Measurements from ENCODE around the gene BCL11A.
"Not testable (repeated sequence)": the region's sequence is repeated elsewhere in the genome, so short reads cannot be mapped to it uniquely, and the experiment has no call there.

Gene BCL11A

DNA sequence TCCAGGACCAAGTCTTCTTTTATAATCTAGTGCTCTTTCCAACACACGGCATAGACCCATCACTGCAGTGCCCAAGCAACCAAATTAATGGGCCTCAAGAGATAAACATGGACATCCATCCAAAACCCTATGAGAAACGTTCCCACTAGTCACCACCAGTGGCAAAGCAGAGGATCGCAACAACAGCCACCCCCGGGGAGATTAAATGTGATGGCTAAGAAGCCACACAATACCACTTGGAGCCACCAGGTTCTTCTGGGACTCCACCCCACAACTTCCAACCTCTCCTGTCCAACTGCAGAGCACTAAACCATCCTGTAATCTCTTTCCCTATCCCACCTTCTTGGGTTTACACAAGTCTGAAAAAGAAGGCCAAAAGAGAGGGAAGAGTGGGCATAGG is 123.8 kb downstream of the BCL11A start:
- DNase-seq (ENCODE audit: low read depth) = no peak

- DNase-seq (ENCODE audit: low read depth) = no peak
These were observed 126.6 kb downstream of the BCL11A start for GRCh38 chr2:60426880-60427279.

DNA sequence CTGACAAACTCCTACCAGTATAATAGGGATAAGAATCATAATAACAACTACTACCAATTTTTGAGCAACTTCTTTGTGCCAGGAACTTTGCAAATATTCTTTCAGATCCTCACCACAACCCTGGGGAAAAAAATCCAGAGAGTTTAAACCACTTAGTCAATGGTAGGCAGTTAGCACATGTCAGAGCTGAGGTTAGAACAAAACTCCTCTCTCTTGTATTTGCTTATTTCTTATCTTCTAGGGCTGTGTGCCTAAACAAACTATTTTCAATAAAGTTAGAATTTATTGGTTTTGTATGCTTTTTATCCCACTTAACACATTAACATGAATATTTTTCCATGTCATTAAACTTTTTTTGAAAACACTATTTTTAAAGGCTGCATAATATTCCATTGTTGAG is 127.1 kb downstream of the BCL11A start:
- DNase-seq (ENCODE audit: low read depth) = no peak

DNA sequence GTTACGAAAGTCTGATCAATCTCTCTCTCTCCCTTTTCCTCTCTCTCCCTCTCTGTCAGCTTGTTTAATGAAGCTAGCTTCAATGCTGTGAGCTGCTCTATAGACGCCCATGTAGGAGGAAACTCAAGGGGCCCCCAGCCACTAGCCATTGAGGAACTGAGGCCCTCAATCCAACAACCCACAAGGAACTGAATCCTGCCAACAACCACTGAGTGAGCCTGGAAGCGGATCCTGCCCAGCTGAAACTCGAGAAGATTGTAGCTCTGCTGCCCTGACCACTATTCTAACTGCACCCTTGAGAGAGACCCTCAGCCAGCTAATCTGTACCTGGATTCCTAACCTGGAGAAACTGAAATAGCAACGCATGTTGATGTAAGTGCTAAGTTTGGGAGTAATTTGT is 129.2 kb downstream of the BCL11A start:
- DNase-seq (ENCODE audit: low read depth) = no peak

DNA sequence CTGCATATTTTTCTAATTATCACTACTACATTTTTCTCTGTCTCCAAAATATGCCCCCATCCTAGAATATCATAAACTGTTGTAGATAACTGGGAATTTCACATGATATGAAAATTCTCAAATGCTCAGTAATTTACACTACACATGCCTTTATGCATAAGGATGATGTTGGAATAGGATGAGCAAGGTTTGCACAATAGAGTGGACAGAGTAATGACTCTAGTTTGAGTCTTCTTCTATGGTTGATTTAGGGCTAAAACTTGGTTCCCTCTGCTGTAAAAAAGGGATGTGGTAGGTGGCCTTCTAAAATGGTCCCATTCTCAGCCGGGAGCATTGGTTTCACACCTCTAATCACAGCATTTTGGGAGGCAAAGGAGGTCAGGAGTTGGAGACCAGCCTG is 129.9 kb downstream of the BCL11A start:
- no peak for DNase-seq (ENCODE audit: low read depth)

- no peak for DNase-seq (ENCODE audit: low read depth)
These were observed 130.5 kb downstream of the BCL11A start for GRCh38 chr2:60422826-60423483.

DNA sequence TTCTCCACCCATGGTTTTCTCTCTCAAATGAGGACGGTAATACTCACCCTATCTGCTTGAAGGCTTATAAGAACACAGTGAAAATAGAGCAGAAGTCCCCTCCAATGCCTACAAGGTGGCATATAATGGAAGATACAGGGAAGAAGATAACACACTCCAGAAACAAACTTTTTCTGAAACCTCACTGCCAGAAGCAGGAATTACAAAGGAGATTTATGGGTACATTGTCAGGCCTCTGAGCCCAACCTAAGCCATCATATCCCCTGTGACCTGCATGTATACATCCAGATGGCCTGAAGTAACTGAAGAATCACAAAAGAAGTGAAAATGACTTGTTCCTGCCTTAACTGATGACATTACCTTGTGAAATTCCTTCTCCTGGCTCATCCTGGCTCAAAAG is 136.2 kb downstream of the BCL11A start:
- DNase-seq (ENCODE audit: low read depth) = not testable (repeated sequence)

DNA sequence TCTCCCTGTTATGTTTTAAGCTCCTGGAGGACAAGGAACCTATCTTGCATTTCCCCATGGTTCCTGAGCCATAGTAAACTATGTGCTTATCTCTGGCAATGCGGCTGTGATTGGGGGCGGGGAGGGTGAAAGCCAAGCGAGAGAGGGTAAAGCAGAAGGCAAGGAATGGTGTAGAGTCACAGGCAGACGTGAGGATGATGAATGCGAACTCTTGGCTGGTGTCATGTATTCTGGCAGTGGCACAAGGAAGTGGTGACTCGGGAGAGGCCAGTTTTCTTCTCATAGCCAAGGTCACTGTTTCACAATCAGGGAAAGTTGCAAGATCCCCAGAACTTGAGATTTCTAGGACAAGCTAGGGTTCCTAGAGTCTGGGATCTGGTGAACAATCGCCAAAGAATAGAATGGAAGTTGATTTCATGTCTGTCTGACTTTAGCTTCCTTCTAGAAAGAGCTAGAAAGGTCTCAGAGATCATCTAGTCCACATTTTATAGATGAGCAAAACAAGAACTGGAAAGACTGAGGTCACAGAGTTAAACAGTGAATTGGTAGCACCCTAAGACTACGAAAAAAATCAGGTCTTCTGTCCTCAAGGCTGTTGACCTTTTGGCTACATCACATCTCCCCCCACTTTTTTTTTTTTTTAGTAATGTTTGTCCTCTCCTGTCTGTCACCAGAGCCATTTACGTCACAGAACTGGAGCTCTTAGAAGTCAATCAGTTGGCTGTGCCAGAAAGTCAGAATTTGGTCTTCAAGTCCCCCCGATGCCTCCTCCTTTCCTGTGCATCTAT is 137.0 kb downstream of the BCL11A start:
- no peak for DNase-seq (ENCODE audit: low read depth)

DNA sequence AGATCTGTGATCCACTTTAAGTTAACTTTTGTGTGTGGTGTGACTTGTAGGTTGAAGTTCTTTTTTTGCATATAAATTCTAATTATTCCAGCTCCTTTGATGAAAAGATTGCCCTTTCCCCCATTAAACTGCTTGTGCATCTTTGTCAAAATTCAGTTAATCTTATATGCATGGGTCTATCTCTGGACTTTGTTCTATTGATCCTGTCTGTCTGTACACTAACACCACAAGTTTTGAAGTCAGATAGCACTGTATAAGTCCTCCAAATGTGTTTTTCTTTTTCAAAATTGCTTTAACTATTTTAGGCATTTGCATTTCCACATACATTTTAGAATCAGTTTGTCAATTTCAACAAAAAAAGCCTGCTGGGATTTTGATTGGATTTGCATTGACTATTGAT is 137.6 kb downstream of the BCL11A start:
- no peak for DNase-seq (ENCODE audit: low read depth)

- DNase-seq (ENCODE audit: low read depth) = peak; percentile 84
These were observed 138.8 kb downstream of the BCL11A start for GRCh38 chr2:60414495-60415138.

DNA sequence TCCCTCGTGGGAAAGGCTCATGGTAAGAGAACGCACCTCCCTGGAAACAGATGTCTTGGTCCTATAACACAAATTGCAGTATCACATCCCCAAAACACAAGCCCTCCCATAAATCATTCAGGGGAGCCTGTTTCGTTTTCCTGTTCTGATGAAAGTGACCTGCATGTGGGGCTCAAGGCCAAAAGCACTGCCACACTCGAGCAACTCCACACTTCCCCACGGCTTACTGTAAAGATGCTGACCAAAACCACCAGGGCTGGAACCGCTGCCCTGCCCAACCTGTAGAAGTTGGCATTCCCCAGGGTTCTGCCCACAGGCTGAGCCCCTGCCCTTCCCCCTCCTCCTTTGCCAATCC is 139.7 kb downstream of the BCL11A start:
- DNase-seq (ENCODE audit: low read depth) = no peak

DNA sequence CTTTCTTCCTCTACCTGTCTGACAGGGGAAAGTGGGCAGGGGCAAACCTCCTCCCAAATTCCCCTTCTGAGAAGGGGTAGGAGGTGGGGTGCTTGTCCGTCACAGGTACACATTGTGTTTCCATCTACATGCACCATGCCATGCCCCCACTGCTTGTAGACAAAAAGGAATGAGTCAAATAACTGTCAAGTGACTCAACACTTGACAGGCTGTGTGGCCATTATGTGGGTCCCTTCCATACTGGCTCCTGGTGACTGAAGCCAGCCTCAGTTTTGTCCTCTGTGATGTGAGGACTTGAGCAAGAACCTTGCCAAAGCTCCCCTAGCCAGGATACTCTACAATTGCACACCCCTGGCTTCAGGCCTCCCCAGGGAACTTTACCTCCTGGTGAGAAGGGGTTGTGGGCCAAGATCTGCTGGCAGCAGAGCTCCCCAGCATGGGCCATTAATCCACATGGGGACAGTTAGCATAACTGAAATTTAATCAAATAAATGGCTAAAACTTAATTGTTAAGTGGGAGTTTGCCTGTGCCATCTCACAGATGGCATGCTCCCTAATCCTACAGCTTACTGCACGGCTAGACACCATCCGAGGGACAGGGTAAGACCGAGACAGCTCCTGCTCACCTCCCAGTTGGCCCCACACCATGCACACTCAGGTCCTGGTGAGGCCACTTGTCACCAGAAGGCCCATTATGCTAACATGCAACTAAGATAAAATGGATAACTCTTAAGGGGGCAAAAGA is 140.2 kb downstream of the BCL11A start:
- no peak for DNase-seq (ENCODE audit: low read depth)

DNA sequence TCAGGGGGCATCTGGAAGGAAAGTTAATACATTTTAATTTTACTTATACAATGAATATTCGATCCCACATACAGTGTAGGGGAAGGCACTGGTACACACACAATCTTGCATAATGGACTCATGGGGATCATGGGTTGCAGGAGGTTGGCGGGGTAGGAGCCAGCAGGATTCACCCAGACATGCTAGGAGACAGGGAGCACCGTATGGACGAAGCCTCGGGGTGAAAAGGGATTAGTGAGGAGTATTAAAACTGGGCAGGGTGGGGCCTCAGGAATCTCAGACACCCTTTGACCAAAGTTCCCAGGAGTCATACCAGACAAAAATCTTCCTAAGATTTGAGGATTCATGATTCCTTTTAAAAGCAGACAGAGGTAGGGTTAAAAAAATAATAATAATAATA is 140.8 kb downstream of the BCL11A start:
- DNase-seq (ENCODE audit: low read depth) = no peak

DNA sequence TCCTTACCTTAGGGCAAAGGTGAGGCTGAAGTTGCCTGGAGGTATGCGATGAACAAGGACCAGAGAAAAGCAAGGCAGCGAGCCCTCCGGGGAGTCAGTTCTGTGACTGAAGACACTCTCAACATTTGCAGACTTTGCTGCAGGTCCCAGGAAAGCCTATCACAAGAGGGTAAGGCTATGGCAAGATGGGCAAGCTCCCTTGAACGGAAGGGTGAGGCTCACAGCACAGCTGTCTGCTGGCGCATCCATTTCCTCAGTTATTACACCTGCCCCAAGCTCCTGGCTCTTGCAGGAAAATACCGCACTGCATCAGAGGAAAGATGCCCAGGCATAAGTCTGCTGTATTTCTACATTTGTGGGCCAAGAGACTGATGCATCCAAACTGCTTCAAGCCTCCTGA is 141.4 kb downstream of the BCL11A start:
- no peak for DNase-seq (ENCODE audit: low read depth)

DNA sequence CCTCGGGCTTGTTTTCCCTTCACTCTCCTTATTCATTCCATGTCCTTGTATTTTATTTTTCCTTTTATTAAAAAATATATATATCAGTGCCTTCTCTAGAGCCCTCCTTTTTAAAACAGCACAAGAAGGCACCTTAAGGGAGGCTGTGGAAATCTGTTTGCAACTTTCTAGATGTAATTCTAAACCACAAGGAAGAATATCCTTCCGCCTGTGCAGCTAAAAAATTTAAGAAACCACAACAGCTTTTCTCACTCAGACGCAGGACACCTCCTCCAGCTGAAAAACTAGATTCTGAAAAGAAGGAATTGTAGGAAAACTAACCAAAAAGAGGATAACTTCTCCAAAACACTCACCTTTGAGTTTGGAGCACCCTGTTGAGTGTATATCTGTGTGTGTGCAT is 142.2 kb downstream of the BCL11A start:
- no peak for DNase-seq (ENCODE audit: low read depth)

- DNase-seq (ENCODE audit: low read depth) = no peak
These were observed 142.9 kb downstream of the BCL11A start for GRCh38 chr2:60410456-60411146.

- DNase-seq (ENCODE audit: low read depth) = no peak
These were observed 144.0 kb downstream of the BCL11A start for GRCh38 chr2:60409531-60409871.

- DNase-seq (ENCODE audit: low read depth) = no peak
These were observed 144.5 kb downstream of the BCL11A start for GRCh38 chr2:60408811-60409530.

- DNase-seq (ENCODE audit: low read depth) = no peak
These were observed 145.2 kb downstream of the BCL11A start for GRCh38 chr2:60408207-60408606.

DNA sequence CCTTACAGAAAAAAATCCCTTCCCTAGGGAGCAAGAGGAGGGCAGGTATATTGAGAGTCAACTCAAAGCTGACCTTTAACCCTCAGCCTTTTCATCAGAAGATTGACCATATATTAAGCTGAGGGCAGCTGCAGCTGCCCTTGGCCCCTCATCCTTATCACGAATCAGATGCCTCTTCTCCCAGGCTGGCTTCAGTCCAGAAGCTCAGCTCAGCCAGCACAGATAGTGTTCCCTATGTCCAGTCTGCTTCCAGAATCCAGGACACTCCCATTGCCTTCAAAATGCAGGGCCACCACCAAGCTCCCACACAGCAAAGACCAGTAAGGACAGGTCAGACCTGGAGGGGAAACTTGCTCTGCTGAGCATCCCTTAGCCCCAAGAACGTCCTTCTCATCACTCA is 146.1 kb downstream of the BCL11A start:
- no peak for DNase-seq (ENCODE audit: low read depth)

DNA sequence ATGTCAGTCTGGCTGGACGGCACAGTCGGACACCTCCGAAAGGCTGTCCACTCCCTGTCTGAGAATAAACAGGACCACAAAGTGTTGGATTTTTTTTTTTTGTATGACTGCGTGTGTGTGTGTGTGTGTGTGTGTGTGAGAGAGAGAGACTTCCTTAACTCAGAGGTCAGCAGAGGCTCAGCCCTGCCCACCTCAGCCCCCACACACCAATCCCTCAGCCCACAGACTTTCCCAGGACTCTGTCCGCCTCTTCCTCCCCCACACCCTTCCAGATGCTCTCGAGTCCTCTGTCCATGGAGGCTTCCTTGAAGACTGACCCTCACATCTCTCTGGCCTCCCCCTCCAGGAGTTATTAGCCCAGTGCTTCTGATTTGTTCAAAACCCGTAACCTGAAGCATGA is 147.3 kb downstream of the BCL11A start:
- no peak for DNase-seq (ENCODE audit: low read depth)
